Endothelial cell of umbilical vein (primary cell): ENCODE measurements around the gene PAIP2.

ENCODE experiments used
- EZH2 ChIP-seq: IDR thresholded peaks from 2 replicates; pipeline ENCODE4 v1.6.1; 2012; ENCODE audit warnings: borderline replicate concordance, low read depth, mild to moderate bottlenecking, moderate library complexity, low read length, inconsistent platforms; ENCODE audit not compliant: severe bottlenecking
- FOS ChIP-seq: IDR thresholded peaks from 2 replicates; pipeline ENCODE4 v1.6.1; 2011; ENCODE audit warnings: mild to moderate bottlenecking, low read length, moderate library complexity, borderline replicate concordance; ENCODE audit not compliant: insufficient read depth
- MYC ChIP-seq: IDR thresholded peaks from one replicate; pipeline ENCODE4 v1.6.1; 2011; ENCODE audit warnings: mild to moderate bottlenecking, low read depth, low read length
- POLR2A ChIP-seq: IDR thresholded peaks from 2 replicates; pipeline ENCODE4 v1.6.1; 2012; ENCODE audit warnings: low read depth, mild to moderate bottlenecking, control low read depth, low read length
- POLR2AphosphoS5 ChIP-seq: IDR thresholded peaks from 2 replicates; pipeline ENCODE4 v1.6.1; 2012; ENCODE audit warnings: low read depth, mild to moderate bottlenecking, control low read depth, low read length, moderate library complexity; ENCODE audit not compliant: insufficient read depth
- TF ChIP-seq, protein P1 (sequence below), 2 donors: IDR thresholded peaks; 1 replicate in 1 of 2; 2 replicates in 1 of 2; pipeline ENCODE4 v1.5.1; 2011; ENCODE audit warnings: low read length in 2 of 2, mild to moderate bottlenecking in 2 of 2, moderate library complexity in 2 of 2, control low read depth in 1 of 2, inconsistent platforms in 1 of 2, low read depth in 1 of 2; ENCODE audit not compliant: insufficient read depth in 1 of 2; ENCODE audit errors: extremely low read depth in 1 of 2

- TF ChIP-seq POLR2A (no peak), EZH2 (no peak), POLR2AphosphoS5 (no peak), MYC (no peak), FOS (no peak)
- TF ChIP-seq, protein P1, sequence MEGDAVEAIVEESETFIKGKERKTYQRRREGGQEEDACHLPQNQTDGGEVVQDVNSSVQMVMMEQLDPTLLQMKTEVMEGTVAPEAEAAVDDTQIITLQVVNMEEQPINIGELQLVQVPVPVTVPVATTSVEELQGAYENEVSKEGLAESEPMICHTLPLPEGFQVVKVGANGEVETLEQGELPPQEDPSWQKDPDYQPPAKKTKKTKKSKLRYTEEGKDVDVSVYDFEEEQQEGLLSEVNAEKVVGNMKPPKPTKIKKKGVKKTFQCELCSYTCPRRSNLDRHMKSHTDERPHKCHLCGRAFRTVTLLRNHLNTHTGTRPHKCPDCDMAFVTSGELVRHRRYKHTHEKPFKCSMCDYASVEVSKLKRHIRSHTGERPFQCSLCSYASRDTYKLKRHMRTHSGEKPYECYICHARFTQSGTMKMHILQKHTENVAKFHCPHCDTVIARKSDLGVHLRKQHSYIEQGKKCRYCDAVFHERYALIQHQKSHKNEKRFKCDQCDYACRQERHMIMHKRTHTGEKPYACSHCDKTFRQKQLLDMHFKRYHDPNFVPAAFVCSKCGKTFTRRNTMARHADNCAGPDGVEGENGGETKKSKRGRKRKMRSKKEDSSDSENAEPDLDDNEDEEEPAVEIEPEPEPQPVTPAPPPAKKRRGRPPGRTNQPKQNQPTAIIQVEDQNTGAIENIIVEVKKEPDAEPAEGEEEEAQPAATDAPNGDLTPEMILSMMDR (IDR thresholded peaks at IDR 0.05; ENCODE audit: extremely low read depth in 1 of 2, insufficient read depth in 1 of 2, low read depth in 1 of 2, low read length in 2 of 2): no peak
Measured at GRCh38 chr5:139410121-139410992, 68.7 kb downstream of the PAIP2 start.
